DND-41 (cell line): ENCODE measurements around the gene IL1RL2.

Source experiments
- ATAC-seq: fragments of 200-7000 bp; cut with Tn5 transposase; 3 replicates; pipeline ENCODE4 v1.9.1; 2021; ENCODE audit warnings: low read depth; ENCODE audit not compliant: insufficient read depth
- DNase-seq: peaks from one replicate; pipeline ENCODE4 v3.0.0-alpha.2; 2020
- H2AFZ ChIP-seq: 2 replicates; pipeline ENCODE4 v1.6.0; 2012; ENCODE audit warnings: low read depth, low read length
- H3K27ac ChIP-seq: 2 replicates; pipeline ENCODE4 v1.5.1; 2012; ENCODE audit warnings: low read length, inconsistent platforms
- H3K27me3 ChIP-seq: fragments of 200-600 bp; sonication (generic); 2 replicates; pipeline ENCODE4 v1.6.0; 2012; ENCODE audit warnings: low read length, mild to moderate bottlenecking, inconsistent platforms; ENCODE audit not compliant: insufficient read depth, poor library complexity
- H3K36me3 ChIP-seq: 2 replicates; pipeline ENCODE4 v1.5.1; 2012; ENCODE audit warnings: low read length, inconsistent platforms; ENCODE audit not compliant: insufficient read depth
- H3K4me1 ChIP-seq: 2 replicates; pipeline ENCODE4 v1.5.1; 2012; ENCODE audit warnings: mild to moderate bottlenecking, low read length; ENCODE audit not compliant: insufficient read depth
- H3K4me2 ChIP-seq: 2 replicates; pipeline ENCODE4 v1.6.0; 2012; ENCODE audit warnings: mild to moderate bottlenecking, moderate library complexity, low read length, inconsistent platforms; ENCODE audit not compliant: insufficient read depth
- H3K4me3 ChIP-seq, 2 experiments: fragments of 200-600 bp in 1 of 2; shearing (Covaris generic) in 1 of 2; 2 replicates each; pipeline ENCODE4 v1.5.1; 2012 to 2016; ENCODE audit warnings: inconsistent platforms in 2 of 2, low read length in 2 of 2, mild to moderate bottlenecking in 2 of 2, low read depth in 1 of 2, moderate library complexity in 1 of 2
- H3K79me2 ChIP-seq: 2 replicates; pipeline ENCODE4 v1.6.0; 2012; ENCODE audit warnings: low read length, inconsistent platforms; ENCODE audit not compliant: insufficient read depth
- H3K9ac ChIP-seq: 2 replicates; pipeline ENCODE4 v1.6.0; 2012; ENCODE audit warnings: low read depth, mild to moderate bottlenecking, inconsistent platforms, low read length, moderate library complexity
- H3K9me3 ChIP-seq: 2 replicates; pipeline ENCODE4 v1.5.1; 2012; ENCODE audit warnings: low read length, moderate library complexity, mild to moderate bottlenecking, inconsistent platforms; ENCODE audit not compliant: insufficient read depth, severe bottlenecking
- H4K20me1 ChIP-seq: 2 replicates; pipeline ENCODE4 v1.6.0; 2012; ENCODE audit warnings: low read length; ENCODE audit not compliant: insufficient read depth
- CTCF ChIP-seq: IDR thresholded peaks from 2 replicates; pipeline ENCODE4 v1.5.1; 2012; ENCODE audit warnings: borderline replicate concordance, low read length, moderate library complexity, mild to moderate bottlenecking; ENCODE audit not compliant: poor library complexity, severe bottlenecking; ENCODE audit errors: extremely low read depth
- EZH2 ChIP-seq: IDR thresholded peaks from 3 replicates; pipeline ENCODE4 v1.6.1; 2012; ENCODE audit warnings: borderline replicate concordance, low read depth, mild to moderate bottlenecking, moderate library complexity, low read length, inconsistent platforms; ENCODE audit not compliant: severe bottlenecking

Gene IL1RL2

DNA sequence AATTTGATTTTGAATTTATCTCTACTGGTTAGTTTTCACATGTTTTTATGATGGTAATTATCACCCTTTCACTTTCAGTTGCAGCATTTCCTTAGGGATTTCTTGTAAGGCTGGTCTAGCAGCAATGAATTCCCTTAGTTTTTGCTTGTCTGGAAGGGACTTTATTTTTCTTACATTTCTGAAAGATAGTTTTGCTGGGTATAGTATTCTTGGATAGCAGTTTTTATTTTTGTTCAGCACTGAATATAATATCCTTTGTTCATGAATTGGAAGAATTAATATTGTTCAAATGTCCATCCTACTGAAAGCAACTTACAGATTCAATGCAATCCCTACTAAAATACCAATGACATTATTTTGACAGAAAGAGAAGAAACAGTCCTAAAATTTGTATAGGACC is 30.2 kb downstream of the IL1RL2 start:
- ATAC-seq (no peak), DNase-seq (no peak)
- TF ChIP-seq CTCF (no peak), EZH2 (no peak)
- Histone ChIP-seq H3K9ac (no peak overlapping the region), H2AFZ (no peak overlapping the region), H3K9me3 (peaks cover 13% of the 10 kb centered on the region), H3K4me1 (no peaks in the 10 kb centered on the region), H3K27ac (no peak overlapping the region), H4K20me1 (no peaks in the 10 kb centered on the region), H3K4me2 (no peak overlapping the region), H3K4me3 (no peak overlapping the region), H3K27me3 (peaks cover 6% of the 10 kb centered on the region), H3K36me3 (no peaks in the 10 kb centered on the region), H3K79me2 (no peaks in the 10 kb centered on the region)

- Histone ChIP-seq H3K4me2 (no peak overlapping the region), H3K9me3 (no peaks in the 10 kb centered on the region), H3K9ac (no peak overlapping the region), H3K4me1 (no peaks in the 10 kb centered on the region), H3K36me3 (no peaks in the 10 kb centered on the region), H3K4me3 (no peak overlapping the region), H2AFZ (no peak overlapping the region), H3K27me3 (peaks cover 6% of the 10 kb centered on the region), H3K79me2 (no peaks in the 10 kb centered on the region), H4K20me1 (no peaks in the 10 kb centered on the region), H3K27ac (no peak overlapping the region)
- DNase-seq (no peak), ATAC-seq (no peak)
- TF ChIP-seq CTCF (no peak), EZH2 (no peak)
Measured at GRCh38 chr2:102224824-102225739, 38.3 kb downstream of the IL1RL2 start.

- no peak for TF ChIP-seq EZH2
- TF ChIP-seq CTCF = no peak
Measured at GRCh38 chr2:102226171-102226570, 39.3 kb downstream of the IL1RL2 start.

More at GRCh38 chr2:102226171-102226570, 39.3 kb downstream of the IL1RL2 start:
- Histone ChIP-seq H3K27me3 (peaks cover 8% of the 10 kb centered on the region), H3K4me3 (no peak overlapping the region), H3K9ac (no peak overlapping the region), H3K4me2 (no peak overlapping the region), H3K79me2 (no peaks in the 10 kb centered on the region), H4K20me1 (no peaks in the 10 kb centered on the region), H3K36me3 (no peaks in the 10 kb centered on the region), H3K4me1 (no peaks in the 10 kb centered on the region), H3K27ac (no peak overlapping the region), H2AFZ (no peak overlapping the region), H3K9me3 (no peaks in the 10 kb centered on the region)
- no peak for DNase-seq
- no peak for ATAC-seq
